ENCODE results near the gene ADAR.

ADAR gene

GRCh38 chr1:154619181-154619948 is 11.4 kb upstream of the ADAR start:
- no peak for DNase-seq (ENCODE audit: low read depth in 1 of 2, low spot score in 1 of 2)

- DNase-seq (ENCODE audit: low read depth in 1 of 2, low spot score in 1 of 2), result no peak
Measured at GRCh38 chr1:154616659-154617345, 8.8 kb upstream of the ADAR start.

- no peak for DNase-seq (ENCODE audit: low read depth in 1 of 2, low spot score in 1 of 2)
Measured at GRCh38 chr1:154615411-154615810, 7.4 kb upstream of the ADAR start.

DNA sequence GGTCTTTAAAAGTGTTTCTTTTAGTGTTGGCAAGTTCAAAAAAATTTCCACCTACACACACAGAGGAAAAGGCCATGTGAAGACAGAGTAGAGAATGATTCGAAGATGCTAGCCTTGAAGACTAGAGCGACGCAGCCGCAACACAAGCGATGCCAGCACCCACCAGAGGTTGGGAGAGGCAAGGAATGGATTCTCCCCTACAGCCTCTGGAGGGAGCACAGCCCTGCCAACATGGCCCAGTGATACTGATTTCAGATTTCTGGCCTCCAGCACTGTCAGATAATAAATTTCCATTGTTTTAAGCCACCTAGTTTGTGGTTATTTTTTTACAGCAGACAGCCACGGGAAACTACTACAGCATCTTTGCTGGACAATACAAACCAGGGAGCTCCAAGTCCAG is 6.9 kb upstream of the ADAR start:
- DNase-seq (ENCODE audit: low read depth in 1 of 2, low spot score in 1 of 2), result no peak

- DNase-seq (ENCODE audit: low read depth in 1 of 2, low spot score in 1 of 2), result no peak
Measured at GRCh38 chr1:154614247-154614646, 6.3 kb upstream of the ADAR start.

DNA sequence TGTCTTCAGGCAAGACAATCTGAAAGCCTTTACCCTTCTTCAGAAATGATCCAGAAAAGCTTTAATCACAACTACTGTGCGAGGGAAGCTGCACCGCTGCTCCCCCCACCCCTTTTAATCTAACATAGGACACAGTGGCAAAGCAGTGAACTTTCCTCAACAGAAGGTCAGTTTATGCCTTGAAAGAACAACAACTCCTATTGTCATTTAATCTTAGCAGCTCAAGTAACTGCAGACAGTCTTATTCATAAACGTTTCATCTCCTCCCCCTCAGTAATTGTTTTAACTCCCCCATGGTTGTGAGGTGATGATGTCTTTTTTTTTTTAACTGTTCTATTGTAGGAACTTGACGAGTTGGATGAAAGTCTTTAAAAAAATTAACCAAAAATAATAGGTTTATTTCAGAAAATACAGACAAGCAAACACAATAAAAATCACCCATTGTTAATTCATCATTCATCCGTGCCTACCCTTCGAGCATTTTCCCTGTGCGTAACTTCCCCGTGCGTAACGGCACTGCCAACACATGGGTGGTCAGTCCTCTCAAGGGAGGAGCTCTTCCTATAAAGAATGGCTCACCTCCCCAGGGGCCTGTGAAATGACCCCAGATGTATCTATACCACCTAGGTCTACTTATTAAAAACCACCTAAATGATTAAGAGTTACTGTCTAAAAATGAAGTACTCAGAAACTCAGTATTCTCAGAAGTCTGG is 3.3 kb upstream of the ADAR start:
- no peak for DNase-seq (ENCODE audit: low read depth in 1 of 2, low spot score in 1 of 2)

GRCh38 chr1:154609398-154610380 is 1.7 kb upstream of the ADAR start:
- peak; percentile 20 to 43 for DNase-seq (ENCODE audit: low read depth in 1 of 2, low spot score in 1 of 2)

DNA sequence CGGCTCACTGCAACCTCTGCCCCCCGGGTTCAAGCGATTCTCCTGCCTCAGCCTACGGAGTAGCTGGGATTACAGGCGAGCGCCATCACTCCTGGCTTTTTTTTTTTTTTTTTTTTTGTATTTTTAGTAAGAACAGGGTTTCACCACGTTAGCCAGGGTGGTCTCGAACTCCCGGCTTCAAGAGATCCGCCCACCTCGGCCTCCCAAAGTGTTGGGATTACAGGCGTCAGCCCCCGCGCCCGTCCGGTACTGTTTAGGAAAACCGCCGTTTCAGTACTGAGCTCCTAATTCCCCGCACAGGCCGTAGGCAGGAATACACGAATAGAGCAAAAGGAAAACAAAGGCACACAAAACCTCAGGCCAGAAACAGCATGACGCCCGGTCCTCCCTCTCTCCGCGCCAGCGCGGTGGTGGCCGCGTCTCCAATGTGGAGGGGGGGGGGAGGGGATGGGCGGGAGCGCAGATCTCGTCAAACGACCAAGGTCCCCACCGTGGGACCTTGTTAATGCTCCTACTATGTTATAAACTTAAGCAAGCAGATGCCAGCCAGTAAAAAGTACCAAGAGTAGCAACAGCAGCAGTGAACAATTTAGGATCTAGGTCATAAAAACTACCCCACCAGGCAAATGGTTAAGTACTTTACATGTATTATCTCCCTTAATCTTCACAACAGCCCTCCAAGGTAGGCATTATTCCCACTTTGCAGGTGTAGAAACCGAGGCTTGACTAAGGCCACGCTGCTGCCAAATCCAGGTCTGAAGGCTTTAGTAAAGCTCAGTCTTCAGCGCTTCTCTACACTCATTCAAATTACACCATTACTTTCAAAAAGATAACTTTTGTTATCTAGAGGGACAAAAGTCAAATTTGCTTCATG is 648 bp upstream of the ADAR start:
- DNase-seq (ENCODE audit: low read depth in 1 of 2, low spot score in 1 of 2), result peak in 1 of 2 donors; percentile 26

- DNase-seq (ENCODE audit: low read depth in 1 of 2, low spot score in 1 of 2), result no peak
Measured at GRCh38 chr1:154607106-154607608, 829 bp downstream of the ADAR start.

DNA sequence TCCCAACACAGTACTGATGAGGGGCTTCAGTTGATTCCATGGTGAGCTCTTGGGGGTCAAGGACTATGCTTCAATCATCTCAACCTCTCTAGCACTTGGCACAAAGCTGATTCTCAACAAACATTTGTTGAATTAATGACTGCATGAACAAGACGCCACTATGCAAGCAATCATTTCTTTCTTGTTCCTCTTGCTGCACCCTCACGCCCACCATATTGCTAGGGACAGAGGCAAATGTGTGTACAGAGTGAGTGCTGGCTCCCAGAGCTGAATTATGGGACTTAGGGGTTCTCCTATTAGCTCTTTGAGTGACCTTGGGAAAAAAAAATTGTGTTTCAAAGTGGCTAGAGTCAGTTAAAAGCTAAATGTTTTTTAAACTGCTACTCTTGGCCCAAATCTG is 2.5 kb downstream of the ADAR start:
- no peak for DNase-seq (ENCODE audit: low read depth in 1 of 2, low spot score in 1 of 2)

DNA sequence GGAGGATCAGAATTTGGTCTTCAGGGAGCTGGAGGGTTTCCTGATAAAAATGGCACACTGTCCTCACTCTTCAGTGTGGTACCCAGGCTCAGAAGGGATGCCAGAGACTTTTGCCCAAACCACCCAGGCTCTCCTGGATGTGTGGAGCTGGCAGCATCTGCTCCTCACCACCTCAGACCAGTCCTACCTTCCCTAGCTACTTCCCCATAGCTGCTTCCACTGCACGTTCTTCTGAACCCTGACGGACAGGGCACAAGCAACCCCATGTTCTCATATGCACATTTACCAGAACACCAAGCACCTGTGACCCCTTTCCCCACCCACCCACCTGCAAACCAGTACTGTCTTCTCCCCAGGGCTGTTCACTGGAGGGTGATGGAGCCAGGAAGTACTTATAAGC is 4.7 kb downstream of the ADAR start:
- no peak for DNase-seq (ENCODE audit: low read depth in 1 of 2, low spot score in 1 of 2)

- DNase-seq (ENCODE audit: low read depth in 1 of 2, low spot score in 1 of 2), result no peak
Measured at GRCh38 chr1:154599658-154600057, 8.3 kb downstream of the ADAR start.

DNA sequence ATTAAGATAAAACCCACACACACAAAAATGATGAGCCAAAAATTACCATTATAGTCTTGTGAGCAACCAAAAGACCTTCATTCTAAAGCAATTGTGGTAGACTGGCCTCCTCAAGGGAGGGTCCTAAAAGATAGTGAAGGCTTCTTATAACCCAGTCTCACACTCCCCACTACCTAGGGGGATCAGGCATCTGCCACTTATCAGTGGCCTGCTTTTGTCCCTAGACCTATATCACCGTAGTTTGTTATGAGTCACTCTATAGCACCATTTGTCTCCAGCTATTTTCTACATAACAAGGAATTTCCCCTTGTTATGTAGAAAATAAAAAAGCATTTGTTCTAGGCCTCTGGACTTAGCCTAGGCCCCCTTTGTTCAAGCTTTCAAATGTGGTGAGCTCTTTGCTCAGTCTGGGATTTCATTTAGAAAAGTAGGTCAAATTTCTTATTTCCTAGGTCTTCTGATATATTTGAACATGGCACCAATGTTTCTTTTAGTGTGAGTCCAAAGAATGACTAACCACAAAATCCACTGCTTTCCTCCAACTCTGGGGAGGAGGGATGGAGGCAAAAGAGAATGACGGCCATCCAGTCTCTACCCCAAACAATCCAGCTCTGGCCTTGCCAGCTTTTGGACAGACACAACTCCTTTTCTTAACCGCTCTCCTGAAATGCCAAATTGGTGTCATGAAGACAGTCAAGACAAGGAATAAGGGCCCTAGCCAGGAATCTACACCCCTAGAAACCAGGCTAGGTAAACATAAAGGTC is 8.9 kb downstream of the ADAR start:
- DNase-seq (ENCODE audit: low read depth in 1 of 2, low spot score in 1 of 2), result no peak

- DNase-seq (ENCODE audit: low read depth in 1 of 2, low spot score in 1 of 2), result no peak
Measured at GRCh38 chr1:154595621-154596020, 12.4 kb downstream of the ADAR start.

GRCh38 chr1:154594811-154595210 is 13.2 kb downstream of the ADAR start:
- DNase-seq (ENCODE audit: low read depth in 1 of 2, low spot score in 1 of 2), result no peak

DNA sequence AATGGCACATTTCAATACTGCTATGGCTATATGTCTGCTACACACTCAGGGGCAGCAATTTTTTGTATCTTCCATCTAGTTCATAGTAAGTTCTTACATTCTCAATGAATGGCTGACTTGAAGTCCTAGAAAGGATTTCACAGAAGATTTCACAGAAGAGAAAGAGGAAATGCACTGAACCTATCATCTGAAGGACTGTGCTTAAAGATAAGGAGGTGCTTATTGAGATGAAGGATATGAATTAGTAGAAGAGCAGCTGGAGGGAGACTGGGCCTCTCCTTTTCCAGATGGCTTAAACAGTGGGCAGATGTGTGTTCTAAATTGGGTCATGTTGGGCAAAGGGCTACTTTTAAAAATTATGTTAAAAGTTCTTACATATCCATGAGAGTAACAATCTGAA is 14.6 kb downstream of the ADAR start:
- DNase-seq (ENCODE audit: low read depth in 1 of 2, low spot score in 1 of 2), result no peak

- DNase-seq (ENCODE audit: low read depth in 1 of 2, low spot score in 1 of 2), result no peak
Measured at GRCh38 chr1:154591206-154591605, 16.8 kb downstream of the ADAR start.

DNA sequence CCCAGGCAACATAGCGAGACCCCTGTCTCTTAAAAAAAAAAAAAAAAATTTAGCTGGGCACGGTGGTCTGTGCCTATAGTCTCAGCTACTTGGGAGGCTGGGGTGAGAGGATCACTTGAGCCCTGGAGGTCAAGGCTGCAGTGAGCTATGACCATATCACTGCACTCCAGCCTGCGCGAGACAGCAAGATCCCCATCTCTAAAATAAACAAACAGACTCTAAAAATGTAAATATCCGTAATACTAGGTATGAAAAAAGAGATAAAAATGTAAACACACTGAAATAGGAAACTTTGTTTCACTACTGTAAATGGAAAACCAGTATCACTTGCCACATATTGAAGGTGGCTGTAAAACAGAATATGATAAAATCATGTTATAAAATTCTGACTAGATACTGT is 17.2 kb downstream of the ADAR start:
- DNase-seq (ENCODE audit: low read depth in 1 of 2, low spot score in 1 of 2), result no peak

DNA sequence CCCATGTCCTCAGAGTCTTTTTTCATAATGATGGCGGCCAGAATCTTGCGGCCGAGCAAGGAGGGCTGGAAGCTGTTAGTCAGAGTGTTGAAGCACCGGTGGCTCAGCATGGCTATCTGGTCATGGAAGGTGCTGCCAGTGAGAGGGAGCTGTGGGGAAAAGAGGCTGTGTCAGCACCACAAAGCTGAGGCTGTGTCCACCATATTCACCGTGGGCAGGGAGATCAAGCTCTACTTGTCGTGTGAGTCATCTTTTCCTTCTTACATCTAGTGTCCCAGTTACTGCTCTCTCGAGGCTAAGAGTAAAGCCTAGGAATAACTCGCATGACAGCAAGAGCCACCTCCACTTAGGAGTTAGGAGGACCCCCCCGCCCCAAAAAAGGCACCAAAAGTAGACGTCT is 18.2 kb downstream of the ADAR start:
- DNase-seq (ENCODE audit: low read depth in 1 of 2, low spot score in 1 of 2), result no peak

All from activated CD4-positive, alpha-beta T cell treated with anti-CD3 and anti-CD28 coated beads, Interleukin-2, amount 50 U/mL, for 24 hours (primary cell).